Effector memory CD8-positive, alpha-beta T cell (primary cell): ENCODE measurements around the gene HEBP1.
A peak's percentile ranks its signal among the peaks of the same experiment; 100 is the strongest.

Experiments
- ATAC-seq: fragments of 150-1000 bp; cut with Tn5 transposase; replicated peaks from 2 replicates; pipeline ENCODE4 v1.10.0; 2021; ENCODE audit warnings: mild to moderate bottlenecking, moderate library complexity
- DNase-seq, 3 experiments: peaks; one replicate each; pipeline ENCODE4 v3.0.0; 2021
- H3K27ac Mint-ChIP-seq, 2 donors: one replicate each; pipeline ENCODE4 v1.8.0; 2022; ENCODE audit warnings: mild to moderate bottlenecking in 2 of 2, mixed read lengths in 2 of 2, moderate library complexity in 2 of 2
- H3K27me3 Mint-ChIP-seq, 2 donors: one replicate each; pipeline ENCODE4 v1.8.0; 2022; ENCODE audit warnings: mixed read lengths in 2 of 2
- H3K36me3 Mint-ChIP-seq: one replicate; pipeline ENCODE4 v1.8.0; 2022; ENCODE audit warnings: mild to moderate bottlenecking, moderate library complexity, mixed read lengths; ENCODE audit not compliant: insufficient read depth
- H3K4me1 Mint-ChIP-seq, 2 donors: one replicate each; pipeline ENCODE4 v1.8.0; 2022; ENCODE audit warnings: low read depth in 2 of 2, mixed read lengths in 2 of 2
- H3K4me3 Mint-ChIP-seq, 2 donors: one replicate each; pipeline ENCODE4 v1.8.0; 2022; ENCODE audit warnings: mild to moderate bottlenecking in 2 of 2, mixed read lengths in 2 of 2, moderate library complexity in 2 of 2
- H3K9me3 Mint-ChIP-seq, 2 donors: one replicate each; pipeline ENCODE4 v1.8.0; 2022; ENCODE audit warnings: mixed read lengths in 2 of 2

HEBP1 gene

GRCh38 chr12:12945591-12945990 lies 54.5 kb downstream of the HEBP1 start:
- Mint-ChIP-seq H3K4me3 (no peak overlapping the region), H3K4me1 (no peaks in the 10 kb centered on the region), H3K36me3 (no peaks in the 10 kb centered on the region), H3K27ac (no peak overlapping the region), H3K9me3 (no peaks in the 10 kb centered on the region), H3K27me3 (peaks cover 4 to 16% of the 10 kb centered on the region in 2 donors)
- ATAC-seq (no peak), DNase-seq (no peak)

DNA sequence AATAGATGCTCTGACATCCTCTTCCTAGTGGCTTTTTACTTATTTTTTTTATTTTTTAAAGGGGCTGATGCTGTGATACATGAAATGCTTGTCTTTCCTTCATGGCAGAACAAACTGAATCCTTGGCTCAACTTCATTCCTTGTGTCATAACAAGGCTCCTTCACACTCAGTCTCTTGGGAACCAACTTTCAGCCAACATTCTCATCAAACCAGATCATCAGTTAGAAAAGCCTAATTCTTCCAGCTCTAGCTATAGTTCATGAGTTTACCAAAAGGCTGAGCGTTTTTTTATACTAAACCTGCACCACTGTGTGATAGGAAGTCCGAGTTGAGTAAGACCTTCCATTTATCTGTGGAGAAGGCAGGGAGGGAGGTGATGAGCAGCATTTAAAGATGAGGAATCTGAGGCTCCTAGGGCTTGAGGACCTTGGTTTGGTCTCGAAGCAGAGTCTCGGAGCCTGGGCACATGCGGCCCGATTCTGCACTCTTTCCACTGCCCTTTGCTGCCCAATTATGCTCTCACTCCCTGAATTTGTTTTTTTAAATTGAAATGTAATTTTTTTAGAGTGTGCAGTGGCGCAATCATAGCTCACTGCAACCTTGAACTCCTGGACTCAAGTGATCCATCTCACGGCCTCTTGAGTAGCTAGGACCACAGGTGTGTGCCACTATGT lies 56.3 kb downstream of the HEBP1 start:
- no peaks in the 10 kb centered on the region for H3K9me3 Mint-ChIP-seq
- peaks cover under 1 to 7% of the 10 kb centered on the region in 2 donors for H3K27me3 Mint-ChIP-seq
- H3K36me3 Mint-ChIP-seq = no peaks in the 10 kb centered on the region
- H3K4me1 Mint-ChIP-seq = no peaks in the 10 kb centered on the region
- ATAC-seq (no peak), DNase-seq (no peak)
- H3K4me3 Mint-ChIP-seq = no peak overlapping the region
- no peak overlapping the region for H3K27ac Mint-ChIP-seq

- Mint-ChIP-seq H3K9me3 (no peaks in the 10 kb centered on the region), H3K4me1 (no peaks in the 10 kb centered on the region), H3K4me3 (no peak overlapping the region), H3K27ac (no peak overlapping the region), H3K27me3 (peaks cover 7 to 10% of the 10 kb centered on the region in 2 donors), H3K36me3 (no peaks in the 10 kb centered on the region)
- no peak for ATAC-seq
- DNase-seq = no peak
Observed at GRCh38 chr12:12941450-12942350, 58.4 kb downstream of the HEBP1 start.

DNA sequence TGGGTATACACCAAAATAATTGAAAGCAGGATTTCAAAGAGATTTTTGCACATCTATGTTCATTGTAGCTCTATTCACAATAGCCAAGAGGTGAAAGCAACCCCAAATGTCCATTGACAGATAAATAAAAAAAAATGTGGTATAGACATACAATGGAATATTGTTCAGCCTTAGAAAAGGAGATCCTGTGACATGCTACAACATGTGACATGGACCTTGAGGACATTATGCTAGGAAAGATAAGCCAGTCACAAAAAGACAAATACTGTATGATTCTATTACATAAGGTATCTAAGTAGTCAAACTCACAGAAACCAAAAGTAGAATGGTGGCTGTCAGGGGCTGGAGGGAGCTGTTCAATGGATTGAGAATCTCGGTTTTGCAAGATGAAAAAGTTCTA lies 60.2 kb downstream of the HEBP1 start:
- ATAC-seq (no peak), DNase-seq (no peak)
- Mint-ChIP-seq H3K27me3 (peaks cover 5 to 9% of the 10 kb centered on the region in 2 donors), H3K4me3 (no peak overlapping the region), H3K9me3 (no peaks in the 10 kb centered on the region), H3K4me1 (no peaks in the 10 kb centered on the region), H3K27ac (no peak overlapping the region), H3K36me3 (no peaks in the 10 kb centered on the region)

DNA sequence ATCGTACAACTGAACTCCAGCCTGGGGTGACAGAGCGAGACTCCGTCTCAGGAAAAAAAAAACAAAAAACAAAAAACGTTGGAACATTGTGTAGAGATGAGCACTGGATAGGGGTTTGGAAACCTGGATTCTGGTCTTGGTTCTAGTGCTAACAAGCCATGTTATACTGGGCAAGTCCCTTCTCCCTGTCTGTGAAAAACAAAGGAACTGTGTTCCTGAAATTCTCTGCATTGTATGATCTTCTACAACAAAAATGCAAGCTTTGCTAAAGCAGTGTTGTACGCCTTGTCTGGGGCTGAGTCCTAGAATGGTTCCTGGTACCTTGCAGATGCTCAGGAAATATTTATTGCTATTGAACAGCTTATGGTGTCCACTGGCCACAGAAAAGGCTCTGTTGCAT lies 61.5 kb downstream of the HEBP1 start:
- H3K36me3 Mint-ChIP-seq = no peaks in the 10 kb centered on the region
- ATAC-seq (no peak), DNase-seq (no peak)
- H3K9me3 Mint-ChIP-seq = no peaks in the 10 kb centered on the region
- H3K27ac Mint-ChIP-seq = no peak overlapping the region
- peaks cover 11 to 19% of the 10 kb centered on the region in 2 donors for H3K27me3 Mint-ChIP-seq
- H3K4me1 Mint-ChIP-seq = no peaks in the 10 kb centered on the region
- no peak overlapping the region for H3K4me3 Mint-ChIP-seq

GRCh38 chr12:12936983-12937491 lies 63.0 kb downstream of the HEBP1 start:
- Mint-ChIP-seq H3K4me3 (no peak overlapping the region), H3K4me1 (no peaks in the 10 kb centered on the region), H3K27ac (no peak overlapping the region), H3K27me3 (peaks cover 11 to 21% of the 10 kb centered on the region in 2 donors), H3K9me3 (no peaks in the 10 kb centered on the region), H3K36me3 (no peaks in the 10 kb centered on the region)
- ATAC-seq (no peak), DNase-seq (no peak)

GRCh38 chr12:12934556-12934955 lies 65.5 kb downstream of the HEBP1 start:
- no peak for DNase-seq
- H3K27ac Mint-ChIP-seq = no peak overlapping the region

GRCh38 chr12:12933742-12934141 lies 66.3 kb downstream of the HEBP1 start:
- no peak for ATAC-seq
- no peak for DNase-seq
- no peaks in the 10 kb centered on the region for H3K9me3 Mint-ChIP-seq

More at GRCh38 chr12:12934556-12934955, 65.5 kb downstream of the HEBP1 start:
- Mint-ChIP-seq H3K36me3 (no peaks in the 10 kb centered on the region), H3K27me3 (peaks cover 22 to 33% of the 10 kb centered on the region in 2 donors), H3K4me3 (no peak overlapping the region), H3K9me3 (no peaks in the 10 kb centered on the region), H3K4me1 (peaks cover 0 to 2% of the 10 kb centered on the region in 2 donors)
- ATAC-seq = no peak

GRCh38 chr12:12930633-12931219 lies 69.3 kb downstream of the HEBP1 start:
- Mint-ChIP-seq H3K4me3 (no peak overlapping the region), H3K4me1 (peaks cover 0 to 2% of the 10 kb centered on the region in 2 donors), H3K27me3 (peaks cover 25 to 41% of the 10 kb centered on the region in 2 donors), H3K9me3 (no peaks in the 10 kb centered on the region), H3K36me3 (peaks cover 6% of the 10 kb centered on the region), H3K27ac (no peak overlapping the region)
- DNase-seq (no peak), ATAC-seq (no peak)

More at GRCh38 chr12:12933742-12934141, 66.3 kb downstream of the HEBP1 start:
- peaks cover 0 to 2% of the 10 kb centered on the region in 2 donors for H3K4me1 Mint-ChIP-seq
- no peak overlapping the region for H3K27ac Mint-ChIP-seq
- H3K36me3 Mint-ChIP-seq = no peaks in the 10 kb centered on the region
- H3K4me3 Mint-ChIP-seq = no peak overlapping the region
- H3K27me3 Mint-ChIP-seq = peaks cover 20 to 33% of the 10 kb centered on the region in 2 donors

DNA sequence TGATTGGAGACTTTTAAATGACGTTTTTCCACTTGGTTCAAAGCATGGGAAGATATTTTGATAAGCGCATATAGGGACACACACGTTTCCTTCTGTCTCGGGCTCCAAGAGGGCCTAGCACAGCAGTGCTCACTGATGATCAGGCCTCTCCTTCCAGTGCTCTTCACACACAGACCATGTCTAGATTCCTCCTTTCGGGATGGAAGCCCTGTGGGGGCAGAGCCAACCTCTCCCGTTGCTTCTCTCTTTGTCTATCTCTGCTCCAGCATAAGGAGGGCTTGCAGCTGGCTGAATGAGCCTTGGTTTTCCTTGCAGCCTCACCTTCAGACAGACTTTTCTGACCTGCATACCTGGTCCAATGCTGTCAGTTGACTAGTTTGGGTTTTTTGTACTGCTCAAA lies 70.4 kb downstream of the HEBP1 start:
- DNase-seq = no peak
- Mint-ChIP-seq H3K4me3 (no peak overlapping the region), H3K27me3 (peaks cover 34 to 47% of the 10 kb centered on the region in 2 donors), H3K9me3 (no peaks in the 10 kb centered on the region), H3K4me1 (peaks cover 0 to 2% of the 10 kb centered on the region in 2 donors), H3K36me3 (peaks cover 9% of the 10 kb centered on the region), H3K27ac (no peak overlapping the region)
- no peak for ATAC-seq

- H3K4me3 Mint-ChIP-seq = peak overlapping the region; percentile 56 to 70
- H3K4me1 Mint-ChIP-seq = peaks cover 0 to 2% of the 10 kb centered on the region in 2 donors
- DNase-seq = peak; percentile 43 to 57 (median 54)
- H3K27me3 Mint-ChIP-seq = peaks cover 28 to 35% of the 10 kb centered on the region in 2 donors
- H3K36me3 Mint-ChIP-seq = peaks cover 9% of the 10 kb centered on the region
- peak; percentile 48 for ATAC-seq
- no peaks in the 10 kb centered on the region for H3K9me3 Mint-ChIP-seq
- no peak overlapping the region for H3K27ac Mint-ChIP-seq
Observed at GRCh38 chr12:12927211-12928079, 72.6 kb downstream of the HEBP1 start.

DNA sequence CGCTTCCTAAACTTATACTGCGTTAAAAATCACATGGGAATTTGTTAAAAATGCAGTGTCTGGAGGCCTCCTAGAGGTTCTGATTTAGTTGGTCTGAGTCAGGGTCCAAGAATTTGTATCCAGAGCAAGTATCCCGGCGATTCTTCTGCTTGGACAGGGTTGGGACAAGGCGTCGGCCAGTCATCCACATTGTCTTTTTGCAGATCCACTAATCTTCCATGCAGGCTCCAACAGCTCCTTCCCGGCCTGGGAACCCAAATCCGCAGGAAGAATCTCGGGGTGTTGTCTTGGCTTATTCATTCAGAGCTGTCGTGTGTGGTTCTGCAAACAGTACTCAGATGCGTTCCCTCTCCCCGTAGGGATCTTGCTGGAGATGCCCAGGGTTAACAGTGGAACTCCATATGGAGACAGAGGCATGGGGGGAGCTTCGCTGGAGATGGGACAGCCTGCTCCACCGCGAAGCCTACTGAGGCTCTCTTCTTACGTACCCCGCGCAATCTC lies 73.4 kb downstream of the HEBP1 start:
- ATAC-seq (no peak), DNase-seq (no peak)
- peaks cover 12% of the 10 kb centered on the region for H3K36me3 Mint-ChIP-seq
- no peaks in the 10 kb centered on the region for H3K9me3 Mint-ChIP-seq
- H3K4me3 Mint-ChIP-seq = no peak overlapping the region
- H3K27me3 Mint-ChIP-seq = peaks cover 28 to 41% of the 10 kb centered on the region in 2 donors
- no peak overlapping the region for H3K27ac Mint-ChIP-seq
- peaks cover 0 to 2% of the 10 kb centered on the region in 2 donors for H3K4me1 Mint-ChIP-seq
